HepG2 (cell line): ENCODE data around the gene OR2T6. TPM values are rescaled to one million over a fixed set of nuclear protein-coding genes. Genes with fewer than 3 reads are reported as not detected.

Experiments used
- ATAC-seq: fragments of 200-7000 bp; cut with Tn5 transposase; 3 replicates; pipeline ENCODE4 v1.9.1; 2020; ENCODE audit warnings: mild to moderate bottlenecking, moderate library complexity
- BruUV-seq: library from RNA; stranded (reverse); fragments of 400-500 nt; replicated peaks from 2 replicates; lab custom pipeline; 2021; lab: Mats Ljungman, UMichigan
- CTCF ChIA-PET: fragments of 300-600 bp; formaldehyde crosslinking; extraction: SDS; loops from one replicate; lab custom pipeline; 2021; ENCODE audit warnings: low total read pairs, inconsistent platforms, low intra/inter-chr PET ratio; lab: Yijun Ruan, JAX
- POLR2A ChIA-PET: fragments of 350-600 bp; sonication (Branson Sonifier 250); formaldehyde crosslinking; loops from one replicate; lab custom pipeline; 2020; ENCODE audit warnings: antibody characterized with exemption, inconsistent platforms; lab: Yijun Ruan, JAX
- DNase-seq: peaks from one replicate; pipeline ENCODE4 v3.0.0-alpha.2; 2015; ENCODE audit warnings: low spot score
- FAIRE-seq: peaks from 3 replicates; lab custom pipeline; 2011; peaks lifted over from hg19 to GRCh38; lab: Jason Lieb, UNC
- H2AFZ ChIP-seq: one replicate; pipeline ENCODE4 v1.6.1; 2011; ENCODE audit warnings: low read length, inconsistent platforms
- H3K27ac ChIP-seq: fragments of 300-600 bp; 3 replicates; pipeline ENCODE4 v1.8.0; 2011; ENCODE audit warnings: mixed run types, mild to moderate bottlenecking, mixed read lengths, low read length, inconsistent platforms; ENCODE audit not compliant: insufficient read depth; ENCODE audit errors: extremely low read length
- H3K27me3 ChIP-seq, 2 experiments: fragments of 200-600 bp in 1 of 2; 2 replicates in 1 of 2; 3 replicates in 1 of 2; pipeline versions ENCODE4 v1.6.0 to v1.8.0; 2011; ENCODE audit warnings: low read length in 2 of 2, mild to moderate bottlenecking in 2 of 2, moderate library complexity in 2 of 2, inconsistent platforms in 1 of 2; ENCODE audit not compliant: insufficient read depth in 2 of 2, control insufficient read depth in 1 of 2
- H3K36me3 ChIP-seq, 2 experiments: fragments of 200-600 bp in 1 of 2; replicated peaks in 1 of 2; 2 replicates in 1 of 2; 3 replicates in 1 of 2; pipeline versions ENCODE4 v1.5.1 to v1.8.0; 2011; ENCODE audit warnings: low read length in 2 of 2, inconsistent platforms in 1 of 2; ENCODE audit not compliant: insufficient read depth in 2 of 2, control insufficient read depth in 1 of 2
- H3K4me1 ChIP-seq: 2 replicates; pipeline ENCODE4 v1.5.1; 2012; ENCODE audit warnings: low read length, inconsistent platforms; ENCODE audit not compliant: insufficient read depth
- H3K4me2 ChIP-seq: 2 replicates; pipeline ENCODE4 v1.6.0; 2011; ENCODE audit warnings: low read depth, low read length, inconsistent platforms
- H3K4me3 ChIP-seq, 3 experiments: fragments of 200-600 bp in 1 of 3; sonication (generic), shearing (Covaris generic) in 1 of 3; replicated peaks in 1 of 3; 2 replicates each; pipeline ENCODE4 v1.5.1; 2011 to 2016; ENCODE audit warnings: low read length in 3 of 3, inconsistent platforms in 2 of 3, low read depth in 2 of 3, mild to moderate bottlenecking in 2 of 3, control low read depth in 1 of 3, mixed read lengths in 1 of 3; ENCODE audit not compliant: insufficient read depth in 1 of 3
- H3K79me2 ChIP-seq: one replicate; pipeline ENCODE4 v1.6.1; 2011; ENCODE audit warnings: low read length, inconsistent platforms; ENCODE audit not compliant: insufficient read depth
- H3K9ac ChIP-seq: 2 replicates; pipeline ENCODE4 v1.6.0; 2011; ENCODE audit warnings: mild to moderate bottlenecking, low read depth, low read length, inconsistent platforms; ENCODE audit not compliant: insufficient read depth
- H3K9me3 ChIP-seq: 2 replicates; pipeline ENCODE4 v1.5.1; 2012; ENCODE audit warnings: mild to moderate bottlenecking, low read length
- H4K20me1 ChIP-seq: 2 replicates; pipeline ENCODE4 v1.6.0; 2011; ENCODE audit warnings: inconsistent platforms, mild to moderate bottlenecking, low read length, moderate library complexity; ENCODE audit not compliant: insufficient read depth
- AGO1 ChIP-seq: fragments of 200-400 bp; formaldehyde crosslinking; IDR thresholded peaks from 2 replicates; pipeline ENCODE4 v1.6.1; 2017; ENCODE audit warnings: mild to moderate bottlenecking, low read depth, low read length, moderate library complexity; ENCODE audit not compliant: poor library complexity, severe bottlenecking
- DPF2 ChIP-seq: sonication (generic); formaldehyde crosslinking; IDR thresholded peaks from 2 replicates; pipeline ENCODE4 v1.4.0; 2020; ENCODE audit warnings: mild to moderate bottlenecking, low read depth, missing genetic modification reagents, borderline replicate concordance
- DR1 ChIP-seq: sonication (generic); formaldehyde crosslinking; IDR thresholded peaks from 2 replicates; pipeline ENCODE4 v1.8.0; 2021; ENCODE audit warnings: mild to moderate bottlenecking, missing genetic modification reagents, inconsistent platforms
- ELF3 ChIP-seq: IDR thresholded peaks from 2 replicates; pipeline ENCODE4 v1.6.1; 2016; ENCODE audit warnings: missing genetic modification reagents, missing compliant biosample characterization
- LCORL ChIP-seq, 2 experiments: fragments of 450-650 bp in 1 of 2; sonication (generic) in 1 of 2; formaldehyde crosslinking in 1 of 2; IDR thresholded peaks; 2 replicates each; pipeline versions ENCODE4 v1.5.0 to v1.6.1; 2017 to 2020; ENCODE audit warnings: antibody characterized with exemption in 1 of 2, missing genetic modification reagents in 1 of 2
- NCOR1 ChIP-seq: fragments of 200-600 bp; sonication (generic); IDR thresholded peaks from 2 replicates; pipeline ENCODE4 v1.7.0; 2017; ENCODE audit warnings: antibody characterized with exemption, low read length, borderline replicate concordance
- POLR2AphosphoS2 ChIP-seq: IDR thresholded peaks from 2 replicates; pipeline ENCODE4 v1.6.1; 2011; ENCODE audit warnings: low read depth, low read length, improper control_type of control experiment
- RBM39 ChIP-seq: fragments of 200-400 bp; formaldehyde crosslinking; IDR thresholded peaks from one replicate; pipeline ENCODE4 v1.6.1; 2018; ENCODE audit warnings: antibody characterized with exemption, mild to moderate bottlenecking, low read depth, low read length; ENCODE audit not compliant: poor library complexity, severe bottlenecking
- SP1 ChIP-seq, 2 experiments: fragments of 450-650 bp in 1 of 2; sonication (generic) in 1 of 2; formaldehyde crosslinking in 1 of 2; IDR thresholded peaks; 2 replicates each; pipeline versions ENCODE4 v1.4.0 to v1.6.1; 2016 to 2020; ENCODE audit warnings: missing genetic modification reagents in 1 of 2
- SRY ChIP-seq: sonication (generic); formaldehyde crosslinking; IDR thresholded peaks from 2 replicates; pipeline ENCODE4 v1.8.0; 2022; ENCODE audit warnings: mild to moderate bottlenecking, missing genetic modification reagents
- TGIF2 ChIP-seq: IDR thresholded peaks from 2 replicates; pipeline ENCODE4 v1.6.1; 2016; ENCODE audit warnings: control low read depth, missing compliant biosample characterization
- THRA ChIP-seq: sonication (generic); formaldehyde crosslinking; IDR thresholded peaks from 2 replicates; pipeline ENCODE4 v1.4.0; 2020; ENCODE audit warnings: missing genetic modification reagents, borderline replicate concordance
- ZFYVE20 ChIP-seq: sonication (generic); formaldehyde crosslinking; IDR thresholded peaks from 2 replicates; pipeline ENCODE4 v1.8.0; 2023; ENCODE audit warnings: low read depth, mild to moderate bottlenecking, moderate library complexity, missing genetic modification reagents, borderline replicate concordance
- ZSCAN25 ChIP-seq: sonication (generic); formaldehyde crosslinking; IDR thresholded peaks from 2 replicates; pipeline ENCODE4 v1.8.0; 2022; ENCODE audit warnings: mild to moderate bottlenecking, missing genetic modification reagents
- WGBS: methylation state at CpG from one replicate; pipeline ENCODE4 v1.1.6; 2017; ENCODE audit warnings: low lambda C conversion rate; 5-methylcytosine and 5-hydroxymethylcytosine counted together
- in situ Hi-C: cut with HindIII; loops from 2 replicates; pipeline ENCODE4 v1.10.0; 2017; ENCODE audit warnings: low pct_unique_long_range_greater_than_20kb; ENCODE audit not compliant: extremely low pct_ligation_motif_present
- intact Hi-C: fragments of 100-400 bp; cut with micrococcal nuclease; formaldehyde crosslinking; loops from one replicate; pipeline ENCODE4 v1.10.0; 2022; ENCODE audit not compliant: unreplicated experiment
- polyA plus RNA-seq, 8 experiments: library from polyadenylated mRNA; depleted of rRNA in 3 of 8; stranded (reverse) in 7 of 8; unstranded in 1 of 8; fragments of >200 nt; fragmentation: Illumina TruSeq in 4 of 8; extraction: Trizol in 4 of 8; gene quantifications; 2 replicates each; pipeline versions ENCODE4 v1.2.1 to v1.2.3, GENCODE V29; 2011 to 2016; ENCODE audit warnings: low read depth in 4 of 8, missing spikeins in 1 of 8, mixed read lengths in 1 of 8; ENCODE audit not compliant: insufficient read depth in 1 of 8
- total RNA-seq, 5 experiments: library from RNA; depleted of rRNA; stranded (reverse); fragments of >200 nt; fragmentation: Illumina TruSeq; extraction: Trizol; gene quantifications; 2 replicates each; pipeline ENCODE4 v1.2.3, GENCODE V29; 2016; ENCODE audit warnings: low read depth in 1 of 5
- TF ChIP-seq, protein P1 (sequence below): sonication (generic); formaldehyde crosslinking; IDR thresholded peaks from 2 replicates; pipeline ENCODE4 v1.9.0; 2021; ENCODE audit warnings: missing genetic modification reagents, borderline replicate concordance
- TF ChIP-seq, protein P2 (sequence below): sonication (generic); formaldehyde crosslinking; IDR thresholded peaks from 2 replicates; pipeline ENCODE4 v1.4.0; 2020; ENCODE audit warnings: missing genetic modification reagents
- TF ChIP-seq, protein P3 (sequence below): sonication (generic); formaldehyde crosslinking; IDR thresholded peaks from 2 replicates; pipeline ENCODE4 v1.4.0; 2020; ENCODE audit warnings: missing genetic modification reagents

OR2T6 gene
- total and polyA plus RNA-seq, 2 of the 13 experiments (the other 11 are each of a cell fraction or from before 2014, with no cell fraction given) = not detected

DNA sequence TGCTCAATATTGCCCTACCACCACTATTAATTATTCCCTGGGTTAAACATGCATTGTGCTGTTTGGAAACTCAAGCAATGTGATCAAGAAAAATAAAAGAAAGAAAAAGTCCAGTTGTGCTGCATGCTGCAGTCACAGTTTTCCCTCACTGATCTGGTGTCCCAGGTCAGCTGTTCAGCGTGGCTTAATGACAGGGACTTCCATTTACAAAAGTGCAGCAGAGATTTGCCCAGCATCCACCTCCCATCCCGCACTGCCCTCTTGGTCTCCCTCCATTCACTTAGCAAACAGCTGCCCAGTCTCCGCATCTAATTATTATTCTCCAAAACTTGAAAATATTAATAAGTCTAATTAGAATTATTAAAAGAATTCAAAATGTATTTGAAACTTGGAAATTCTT lies 16.1 kb upstream of the OR2T6 start:
- no peaks in the 10 kb centered on the region for H3K36me3 ChIP-seq
- intact Hi-C loops = no loop called here
- peaks cover 7% of the 10 kb centered on the region; the same call in 1 of the 2 replicates for H3K9me3 ChIP-seq
- in situ Hi-C loops = no loop called here
- no peak overlapping the region for H3K4me3 ChIP-seq
- no peak overlapping the region for H2AFZ ChIP-seq
- H3K9ac ChIP-seq = no peak overlapping the region
- no peaks in the 10 kb centered on the region for H3K27me3 ChIP-seq
- TF ChIP-seq AGO1 = no peak
- TF ChIP-seq, protein P1, sequence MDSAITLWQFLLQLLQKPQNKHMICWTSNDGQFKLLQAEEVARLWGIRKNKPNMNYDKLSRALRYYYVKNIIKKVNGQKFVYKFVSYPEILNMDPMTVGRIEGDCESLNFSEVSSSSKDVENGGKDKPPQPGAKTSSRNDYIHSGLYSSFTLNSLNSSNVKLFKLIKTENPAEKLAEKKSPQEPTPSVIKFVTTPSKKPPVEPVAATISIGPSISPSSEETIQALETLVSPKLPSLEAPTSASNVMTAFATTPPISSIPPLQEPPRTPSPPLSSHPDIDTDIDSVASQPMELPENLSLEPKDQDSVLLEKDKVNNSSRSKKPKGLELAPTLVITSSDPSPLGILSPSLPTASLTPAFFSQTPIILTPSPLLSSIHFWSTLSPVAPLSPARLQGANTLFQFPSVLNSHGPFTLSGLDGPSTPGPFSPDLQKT = no peak
- no peak for TF ChIP-seq NCOR1
- TF ChIP-seq LCORL (IDR thresholded peaks at IDR 0.05) = no peak
- no peak for TF ChIP-seq LCORL (CRISPR knock-in tag; IDR thresholded peaks at IDR 0.05)
- TF ChIP-seq THRA = no peak
- TF ChIP-seq ZSCAN25 (CRISPR knock-in tag) = no peak
- no peak for TF ChIP-seq SP1 (IDR thresholded peaks at IDR 0.05)
- TF ChIP-seq SP1 (CRISPR knock-in tag; IDR thresholded peaks at IDR 0.05) = no peak
- TF ChIP-seq, protein P2, sequence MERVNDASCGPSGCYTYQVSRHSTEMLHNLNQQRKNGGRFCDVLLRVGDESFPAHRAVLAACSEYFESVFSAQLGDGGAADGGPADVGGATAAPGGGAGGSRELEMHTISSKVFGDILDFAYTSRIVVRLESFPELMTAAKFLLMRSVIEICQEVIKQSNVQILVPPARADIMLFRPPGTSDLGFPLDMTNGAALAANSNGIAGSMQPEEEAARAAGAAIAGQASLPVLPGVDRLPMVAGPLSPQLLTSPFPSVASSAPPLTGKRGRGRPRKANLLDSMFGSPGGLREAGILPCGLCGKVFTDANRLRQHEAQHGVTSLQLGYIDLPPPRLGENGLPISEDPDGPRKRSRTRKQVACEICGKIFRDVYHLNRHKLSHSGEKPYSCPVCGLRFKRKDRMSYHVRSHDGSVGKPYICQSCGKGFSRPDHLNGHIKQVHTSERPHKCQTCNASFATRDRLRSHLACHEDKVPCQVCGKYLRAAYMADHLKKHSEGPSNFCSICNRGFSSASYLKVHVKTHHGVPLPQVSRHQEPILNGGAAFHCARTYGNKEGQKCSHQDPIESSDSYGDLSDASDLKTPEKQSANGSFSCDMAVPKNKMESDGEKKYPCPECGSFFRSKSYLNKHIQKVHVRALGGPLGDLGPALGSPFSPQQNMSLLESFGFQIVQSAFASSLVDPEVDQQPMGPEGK (CRISPR knock-in tag) = no peak
- no peak for TF ChIP-seq TGIF2 (CRISPR knock-in tag)
- TF ChIP-seq ZFYVE20 (CRISPR knock-in tag) = no peak
- TF ChIP-seq DR1 (CRISPR knock-in tag) = no peak
- no peak for TF ChIP-seq DPF2 (CRISPR knock-in tag)
- no peak for TF ChIP-seq SRY (CRISPR knock-in tag)
- TF ChIP-seq ELF3 (CRISPR knock-in tag) = no peak
- TF ChIP-seq POLR2AphosphoS2 = no peak
- TF ChIP-seq, protein P3, sequence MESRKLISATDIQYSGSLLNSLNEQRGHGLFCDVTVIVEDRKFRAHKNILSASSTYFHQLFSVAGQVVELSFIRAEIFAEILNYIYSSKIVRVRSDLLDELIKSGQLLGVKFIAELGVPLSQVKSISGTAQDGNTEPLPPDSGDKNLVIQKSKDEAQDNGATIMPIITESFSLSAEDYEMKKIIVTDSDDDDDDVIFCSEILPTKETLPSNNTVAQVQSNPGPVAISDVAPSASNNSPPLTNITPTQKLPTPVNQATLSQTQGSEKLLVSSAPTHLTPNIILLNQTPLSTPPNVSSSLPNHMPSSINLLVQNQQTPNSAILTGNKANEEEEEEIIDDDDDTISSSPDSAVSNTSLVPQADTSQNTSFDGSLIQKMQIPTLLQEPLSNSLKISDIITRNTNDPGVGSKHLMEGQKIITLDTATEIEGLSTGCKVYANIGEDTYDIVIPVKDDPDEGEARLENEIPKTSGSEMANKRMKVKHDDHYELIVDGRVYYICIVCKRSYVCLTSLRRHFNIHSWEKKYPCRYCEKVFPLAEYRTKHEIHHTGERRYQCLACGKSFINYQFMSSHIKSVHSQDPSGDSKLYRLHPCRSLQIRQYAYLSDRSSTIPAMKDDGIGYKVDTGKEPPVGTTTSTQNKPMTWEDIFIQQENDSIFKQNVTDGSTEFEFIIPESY (CRISPR knock-in tag) = no peak
- TF ChIP-seq RBM39 = no peak
- ChIA-PET CTCF (no interaction called here), POLR2A (no interaction called here)
- FAIRE-seq (no peak), DNase-seq (no peak), ATAC-seq (no peak)
- H3K4me2 ChIP-seq = no peak overlapping the region
- no peaks in the 10 kb centered on the region for H3K4me1 ChIP-seq
- no peaks in the 10 kb centered on the region for H3K79me2 ChIP-seq
- WGBS = 14% methylated on average over 3 of the region's 3 CpGs
- no peak overlapping the region for H3K27ac ChIP-seq
- no TSS peak for BruUV-seq
- H4K20me1 ChIP-seq = no peaks in the 10 kb centered on the region
